Mucosa of stomach (tissue), 1 donor: ENCODE results near the gene GLYR1.

Experiments used
- H3K27me3 ChIP-seq: one replicate; pipeline ENCODE4 v1.7.0; 2013; ENCODE audit warnings: mild to moderate bottlenecking, low read length; ENCODE audit not compliant: control insufficient read depth, insufficient read depth
- H3K36me3 ChIP-seq: one replicate; pipeline ENCODE4 v1.7.0; 2013; ENCODE audit warnings: low read length; ENCODE audit not compliant: control insufficient read depth, insufficient read depth
- H3K4me1 ChIP-seq: one replicate; pipeline ENCODE4 v1.7.0; 2013; ENCODE audit warnings: mild to moderate bottlenecking, low read length; ENCODE audit not compliant: control insufficient read depth, insufficient read depth
- H3K4me3 ChIP-seq: one replicate; pipeline ENCODE4 v1.7.0; 2013; ENCODE audit warnings: low read length
- H3K9ac ChIP-seq: one replicate; pipeline ENCODE4 v1.7.0; 2013; ENCODE audit warnings: mild to moderate bottlenecking, low read length, moderate library complexity
- H3K9me3 ChIP-seq: one replicate; pipeline ENCODE4 v1.7.0; 2013; ENCODE audit warnings: mild to moderate bottlenecking, low read length, moderate library complexity; ENCODE audit not compliant: control insufficient read depth
- donor health status: Pancreatic carcinoma.

GLYR1 gene

DNA sequence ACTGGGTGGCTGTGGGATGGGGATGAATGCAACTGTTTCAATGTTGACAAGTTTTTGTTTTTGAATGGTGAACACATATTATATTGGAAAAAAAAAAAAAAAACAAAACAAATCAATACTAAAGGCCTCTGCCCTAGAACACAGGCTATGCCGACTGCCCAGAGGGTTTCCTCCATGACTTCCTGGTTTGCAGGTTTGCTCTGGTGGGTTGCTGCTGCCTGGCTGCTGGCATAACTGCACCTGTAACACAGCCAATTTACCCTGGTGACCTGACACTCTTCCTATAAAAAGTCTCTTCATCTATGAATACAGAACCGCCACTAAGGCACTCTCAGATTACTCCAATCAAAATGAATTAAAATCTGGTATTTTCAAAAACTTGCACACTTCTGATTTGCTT, 10.4 kb downstream of the GLYR1 start:
- Histone ChIP-seq H3K4me1 (peaks cover 19% of the 10 kb centered on the region), H3K27me3 (no peaks in the 10 kb centered on the region), H3K4me3 (no peak overlapping the region), H3K36me3 (peaks cover 18% of the 10 kb centered on the region), H3K9ac (no peak overlapping the region), H3K9me3 (no peaks in the 10 kb centered on the region)

DNA sequence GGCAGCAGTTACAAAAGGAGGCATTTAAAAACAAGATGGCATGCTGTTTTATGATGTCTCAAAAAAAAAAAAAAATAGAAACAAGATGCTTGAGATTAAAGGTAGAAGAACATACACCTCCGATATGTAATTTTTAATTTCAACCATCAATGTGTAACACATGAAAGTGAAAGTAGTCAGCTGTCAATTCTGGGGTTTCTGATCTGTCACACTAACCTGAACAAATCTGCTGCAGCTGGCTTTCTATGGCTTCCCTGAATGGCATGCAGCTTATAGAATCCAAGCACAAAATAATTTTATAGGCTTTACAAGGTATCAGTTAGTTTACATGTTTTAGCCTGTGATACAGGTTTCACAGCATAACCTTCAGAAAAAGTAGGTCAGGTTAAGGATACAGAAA, 13.5 kb downstream of the GLYR1 start:
- peaks cover 19% of the 10 kb centered on the region for H3K4me1 ChIP-seq
- peaks cover 10% of the 10 kb centered on the region for H3K36me3 ChIP-seq
- H3K9me3 ChIP-seq, result no peaks in the 10 kb centered on the region

DNA sequence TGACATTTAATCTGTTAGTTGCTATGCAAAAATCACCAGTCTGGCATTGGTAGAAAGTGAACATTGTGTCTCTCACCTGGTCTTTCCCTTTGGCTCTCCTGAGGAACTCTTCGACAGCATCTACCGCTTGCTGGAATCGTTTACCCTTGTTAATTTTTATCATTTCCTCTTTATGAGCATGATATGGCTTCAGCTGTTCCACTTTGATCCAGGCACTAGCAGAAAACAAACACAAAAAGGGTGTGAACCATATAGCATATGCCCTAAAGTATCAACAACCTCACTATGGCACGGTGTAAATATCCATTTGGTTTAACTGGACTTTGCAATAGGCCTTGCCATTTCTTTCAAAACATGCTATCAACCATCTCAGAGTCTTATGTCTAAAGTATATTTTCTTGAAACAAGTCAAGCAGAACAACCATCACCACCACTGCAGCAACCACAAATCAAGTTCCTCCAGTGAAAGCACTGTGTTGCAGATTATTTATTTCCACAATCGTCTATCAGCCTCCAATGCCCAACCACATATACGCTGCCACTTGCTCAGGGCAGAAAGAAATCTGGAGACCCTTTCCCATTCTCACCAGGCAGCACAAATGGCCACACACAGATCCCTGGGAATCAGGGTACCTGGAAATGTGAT, 14.3 kb downstream of the GLYR1 start:
- no peak overlapping the region for H3K4me3 ChIP-seq
- peaks cover 10% of the 10 kb centered on the region for H3K36me3 ChIP-seq
- no peaks in the 10 kb centered on the region for H3K9me3 ChIP-seq
- H3K4me1 ChIP-seq, result peaks cover 19% of the 10 kb centered on the region
- no peak overlapping the region for H3K9ac ChIP-seq
- H3K27me3 ChIP-seq, result no peaks in the 10 kb centered on the region

More for the DNA sequence above, 13.5 kb downstream of the GLYR1 start:
- Histone ChIP-seq H3K4me3 (no peak overlapping the region), H3K27me3 (no peaks in the 10 kb centered on the region), H3K9ac (no peak overlapping the region)

DNA sequence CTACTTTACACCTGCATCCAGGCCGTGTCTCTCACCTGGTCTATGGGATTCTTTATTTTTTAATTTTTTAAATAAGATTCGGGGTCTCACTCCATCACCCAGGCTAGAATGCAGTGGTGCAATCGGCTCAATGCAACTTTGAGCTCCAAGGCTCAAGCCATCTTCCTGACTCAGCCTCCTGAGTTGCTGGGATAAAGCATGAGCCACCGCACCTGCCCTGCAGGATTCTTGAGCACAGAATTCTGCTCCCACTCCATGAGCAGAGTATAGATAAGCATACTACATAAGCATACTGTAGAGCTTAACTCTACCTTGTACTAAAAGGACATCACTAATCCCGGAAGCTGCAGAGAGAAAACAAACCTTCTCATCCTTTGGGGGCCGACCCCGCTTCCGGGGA, 15.5 kb downstream of the GLYR1 start:
- H3K9ac ChIP-seq, result no peak overlapping the region
- peaks cover 19% of the 10 kb centered on the region for H3K4me1 ChIP-seq
- peaks cover 18% of the 10 kb centered on the region for H3K36me3 ChIP-seq
- no peaks in the 10 kb centered on the region for H3K27me3 ChIP-seq
- no peak overlapping the region for H3K4me3 ChIP-seq
- no peaks in the 10 kb centered on the region for H3K9me3 ChIP-seq

DNA sequence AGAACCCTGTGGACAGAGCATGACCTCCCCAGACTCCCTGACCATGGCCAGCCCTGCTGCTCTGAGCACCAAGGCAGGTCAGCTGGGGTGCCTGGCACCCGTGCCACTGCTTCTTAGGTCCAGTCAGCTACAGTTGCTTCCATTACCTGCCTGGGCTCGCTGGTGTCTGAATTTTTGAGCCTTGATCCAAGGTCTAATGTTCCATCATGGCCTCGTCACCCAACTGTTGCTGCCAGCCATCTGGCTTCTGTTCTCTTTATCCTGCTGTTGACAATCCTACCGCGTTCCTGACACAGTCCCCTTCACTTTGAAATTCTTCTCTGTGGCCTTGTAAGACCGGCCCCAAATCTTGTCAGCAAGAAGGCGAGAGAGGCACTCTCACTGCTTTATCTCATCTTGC, 16.7 kb downstream of the GLYR1 start:
- H3K36me3 ChIP-seq, result peaks cover 22% of the 10 kb centered on the region
- no peak overlapping the region for H3K4me3 ChIP-seq
- peaks cover 19% of the 10 kb centered on the region for H3K4me1 ChIP-seq
- H3K27me3 ChIP-seq, result no peaks in the 10 kb centered on the region
- H3K9me3 ChIP-seq, result no peaks in the 10 kb centered on the region
- H3K9ac ChIP-seq, result no peak overlapping the region

DNA sequence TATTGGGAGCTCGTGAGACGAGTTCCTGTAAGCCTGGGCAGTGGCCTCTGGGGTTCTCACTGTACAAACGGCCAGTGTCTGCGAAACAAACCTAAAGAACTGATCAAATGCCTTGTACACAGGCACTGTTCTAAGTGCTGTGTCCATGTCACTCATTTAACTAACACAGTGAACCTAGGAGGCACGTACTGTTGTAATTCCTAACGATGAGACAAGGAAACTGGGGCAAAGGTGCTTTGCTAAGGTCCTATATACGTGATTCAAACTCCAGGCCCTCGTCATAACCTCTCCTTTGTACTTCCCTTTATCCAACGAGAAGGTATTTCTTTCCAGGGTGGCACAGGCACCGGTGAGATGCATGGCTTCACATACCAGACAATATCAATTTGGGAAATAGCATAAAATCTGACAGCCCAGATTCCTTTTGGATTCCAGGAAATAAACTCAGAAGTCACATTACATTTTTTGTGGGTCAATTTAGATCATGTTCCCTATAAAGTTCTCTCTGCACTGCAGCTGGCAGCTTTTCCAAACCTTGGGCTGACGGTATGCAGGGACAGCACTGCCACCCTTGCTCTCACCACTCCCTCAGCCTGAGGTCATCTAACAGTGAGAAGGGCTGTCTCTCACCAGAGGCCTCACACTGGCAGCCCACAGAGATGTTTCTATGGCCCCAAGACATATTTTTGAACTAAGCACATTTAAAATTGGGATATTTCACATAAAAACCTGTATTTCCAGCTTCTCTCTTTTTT, 18.3 kb downstream of the GLYR1 start:
- no peaks in the 10 kb centered on the region for H3K9me3 ChIP-seq
- H3K4me3 ChIP-seq, result no peak overlapping the region
- peaks cover 16% of the 10 kb centered on the region for H3K4me1 ChIP-seq
- peaks cover 22% of the 10 kb centered on the region for H3K36me3 ChIP-seq
- H3K9ac ChIP-seq, result no peak overlapping the region
- no peaks in the 10 kb centered on the region for H3K27me3 ChIP-seq

DNA sequence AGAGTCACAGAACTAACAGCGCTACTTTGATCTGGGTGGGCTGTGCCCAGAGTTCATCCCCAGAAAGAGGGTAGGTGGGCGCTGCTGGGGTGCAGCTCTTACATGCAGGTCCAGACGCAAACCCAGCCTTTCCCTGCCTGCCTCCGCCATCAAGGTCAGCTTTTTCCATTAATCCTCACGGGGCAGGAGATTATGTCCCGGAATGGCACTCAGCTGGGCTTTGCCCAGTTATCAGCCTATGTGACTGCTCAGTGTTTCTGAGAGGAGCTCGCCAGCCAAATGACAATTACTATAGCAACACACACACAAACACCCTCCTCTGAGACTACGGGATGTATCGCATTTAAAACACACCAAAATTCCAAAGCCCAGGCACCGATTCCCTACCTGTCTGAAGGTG, 20.1 kb downstream of the GLYR1 start:
- no peaks in the 10 kb centered on the region for H3K4me1 ChIP-seq
- H3K36me3 ChIP-seq, result peaks cover 30% of the 10 kb centered on the region
- no peak overlapping the region for H3K9ac ChIP-seq
- no peaks in the 10 kb centered on the region for H3K9me3 ChIP-seq
- H3K4me3 ChIP-seq, result no peak overlapping the region
- H3K27me3 ChIP-seq, result no peaks in the 10 kb centered on the region

DNA sequence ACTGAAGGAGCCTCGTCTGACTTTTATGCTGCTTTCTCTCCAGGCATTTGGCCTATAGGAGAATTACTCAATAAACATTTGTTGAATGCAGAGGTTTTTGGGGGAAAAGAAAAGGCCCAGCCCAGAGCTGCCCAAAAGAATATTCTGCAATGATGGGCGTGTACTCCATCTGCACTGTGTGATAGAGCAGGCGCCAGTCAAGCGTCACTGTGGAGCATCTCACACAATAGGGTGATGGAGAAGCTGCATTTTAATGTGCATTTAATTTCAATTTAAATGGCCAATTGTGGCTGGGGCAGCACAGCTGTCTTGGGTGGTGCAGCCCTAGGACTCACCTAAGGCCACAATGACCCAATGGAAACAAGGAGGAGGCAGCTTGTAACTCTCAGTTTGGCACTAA, 20.6 kb downstream of the GLYR1 start:
- Histone ChIP-seq H3K9me3 (no peaks in the 10 kb centered on the region), H3K36me3 (peaks cover 31% of the 10 kb centered on the region), H3K4me3 (no peak overlapping the region), H3K27me3 (no peaks in the 10 kb centered on the region), H3K4me1 (no peaks in the 10 kb centered on the region), H3K9ac (no peak overlapping the region)

DNA sequence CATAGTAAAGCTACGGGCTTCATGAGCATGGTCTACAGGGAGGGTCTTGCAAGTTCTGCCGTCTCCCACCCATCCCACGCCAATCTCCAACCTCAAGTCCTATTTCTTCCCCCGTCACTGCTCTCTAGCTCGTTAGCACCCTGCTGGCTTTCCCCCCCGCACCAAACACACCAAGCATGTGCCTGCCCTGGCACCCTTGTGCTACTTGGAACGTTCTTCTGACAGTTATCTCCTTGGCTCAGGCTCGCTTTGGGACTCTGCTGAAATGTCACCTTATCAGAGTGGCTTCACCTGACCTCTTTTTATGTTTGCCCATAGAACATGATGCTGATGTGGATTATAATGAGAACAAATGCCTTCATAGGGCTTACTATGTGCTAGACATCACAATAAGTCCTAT, 21.9 kb downstream of the GLYR1 start:
- H3K4me1 ChIP-seq, result no peaks in the 10 kb centered on the region
- H3K27me3 ChIP-seq, result no peaks in the 10 kb centered on the region
- H3K36me3 ChIP-seq, result peaks cover 36% of the 10 kb centered on the region
- H3K4me3 ChIP-seq, result no peak overlapping the region
- no peak overlapping the region for H3K9ac ChIP-seq
- no peaks in the 10 kb centered on the region for H3K9me3 ChIP-seq

DNA sequence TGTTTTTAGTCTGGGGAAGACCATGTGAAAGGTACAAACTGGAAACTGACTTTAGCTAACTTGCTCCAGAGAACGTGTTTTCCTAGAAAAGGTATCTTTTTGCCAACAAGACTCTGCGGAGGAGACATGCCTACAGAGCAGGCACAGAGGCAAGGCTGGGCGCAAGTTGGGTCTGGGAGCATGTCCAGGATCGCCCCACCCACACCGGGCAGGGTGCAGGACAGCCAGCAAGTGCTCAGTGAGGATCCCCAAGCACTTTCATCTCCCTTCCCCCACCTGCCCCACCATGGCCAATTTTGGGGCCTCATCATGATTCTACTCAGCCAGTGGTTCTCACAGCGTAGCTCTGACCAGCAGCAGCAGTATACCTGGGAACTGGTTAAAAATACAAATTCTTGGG, 26.4 kb downstream of the GLYR1 start:
- Histone ChIP-seq H3K27me3 (no peaks in the 10 kb centered on the region), H3K4me3 (no peak overlapping the region), H3K36me3 (peaks cover 21% of the 10 kb centered on the region), H3K4me1 (no peaks in the 10 kb centered on the region), H3K9ac (no peak overlapping the region), H3K9me3 (no peaks in the 10 kb centered on the region)

DNA sequence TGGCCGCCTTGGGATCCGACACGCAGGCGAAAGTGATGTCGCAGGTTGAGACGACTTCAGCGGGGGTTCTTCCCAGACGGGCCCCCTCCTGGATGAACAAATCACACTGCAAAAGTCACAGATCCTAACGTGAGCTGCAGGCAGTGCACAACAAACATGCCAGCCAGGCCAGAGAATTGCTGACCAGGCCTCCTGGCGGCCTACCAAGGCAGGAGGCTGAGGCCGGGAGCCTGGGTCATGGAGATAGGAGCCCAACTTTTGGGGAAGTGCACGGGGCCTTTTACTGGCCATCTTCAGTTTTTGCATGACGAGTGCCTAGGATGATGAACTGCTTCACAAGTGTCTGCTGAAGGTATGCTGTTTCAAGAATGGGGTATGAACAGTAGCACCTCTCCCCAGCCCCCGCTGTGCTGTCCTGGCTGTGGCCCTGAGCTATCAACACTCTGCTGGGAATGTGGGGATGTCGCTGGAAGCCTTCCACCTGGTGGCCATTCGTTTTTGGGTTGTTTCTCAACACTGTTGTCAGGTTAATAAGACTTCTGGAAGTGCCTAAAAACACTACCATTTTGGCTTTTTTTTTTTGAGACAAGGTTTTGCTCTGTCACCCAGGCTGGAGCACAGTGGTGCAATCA, 32.4 kb downstream of the GLYR1 start:
- Histone ChIP-seq H3K4me3 (no peak overlapping the region), H3K9ac (no peak overlapping the region), H3K36me3 (peaks cover 6% of the 10 kb centered on the region)

DNA sequence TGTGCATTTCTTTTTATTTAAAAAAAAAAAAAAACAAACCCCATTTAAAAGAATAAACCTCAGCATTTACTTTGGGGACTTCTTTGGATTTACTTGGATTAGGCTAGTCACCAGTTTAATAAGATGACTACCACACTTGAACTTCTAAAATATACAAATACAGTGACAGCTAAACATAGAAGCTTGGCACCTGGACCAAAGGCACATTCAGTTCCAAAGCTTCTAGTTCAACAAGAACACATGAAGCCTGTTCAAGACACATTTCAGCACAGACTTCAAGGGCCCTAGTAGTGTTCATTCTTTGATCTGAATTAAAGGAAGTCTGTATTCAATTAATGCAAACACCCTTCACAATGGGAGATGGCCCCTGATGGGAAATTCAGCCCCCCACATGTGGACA, 33.0 kb downstream of the GLYR1 start:
- Histone ChIP-seq H3K4me3 (no peak overlapping the region), H3K27me3 (no peaks in the 10 kb centered on the region), H3K36me3 (peaks cover 6% of the 10 kb centered on the region), H3K9ac (no peak overlapping the region), H3K9me3 (no peaks in the 10 kb centered on the region), H3K4me1 (no peaks in the 10 kb centered on the region)

More for the DNA sequence above, 32.4 kb downstream of the GLYR1 start:
- no peaks in the 10 kb centered on the region for H3K4me1 ChIP-seq
- H3K27me3 ChIP-seq, result no peaks in the 10 kb centered on the region
- no peaks in the 10 kb centered on the region for H3K9me3 ChIP-seq
